Ramos (cell line): ENCODE measurements around the gene RNF19B.

ENCODE experiments used
- in situ Hi-C: fragments of 300-500 bp; cut with MboI; formaldehyde crosslinking; loops from one replicate; pipeline ENCODE4 v1.14.3; 2022; ENCODE audit warnings: low sequenced_read_pairs; ENCODE audit not compliant: unreplicated experiment

RNF19B gene

DNA sequence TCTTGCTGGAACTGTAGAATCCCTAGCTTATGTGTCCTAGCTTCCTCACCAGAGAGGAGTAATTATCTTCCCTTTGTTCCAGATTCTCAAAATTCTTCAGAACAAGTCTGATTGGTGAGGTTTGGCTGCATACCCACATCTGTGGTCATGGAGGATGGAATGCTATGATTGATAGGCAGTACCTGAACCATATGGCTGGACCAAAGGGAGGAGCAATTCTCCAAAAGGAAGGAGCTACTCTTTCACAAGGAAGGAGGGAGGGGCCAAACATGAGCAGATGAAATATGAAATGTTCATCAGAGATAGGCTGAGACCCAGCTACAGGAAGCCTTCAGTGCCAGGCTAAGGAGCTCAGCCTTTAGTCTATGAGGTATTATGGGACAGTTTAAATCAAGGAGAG lies 5.0 kb upstream of the RNF19B start:
- in situ Hi-C loops: no loop called here

DNA sequence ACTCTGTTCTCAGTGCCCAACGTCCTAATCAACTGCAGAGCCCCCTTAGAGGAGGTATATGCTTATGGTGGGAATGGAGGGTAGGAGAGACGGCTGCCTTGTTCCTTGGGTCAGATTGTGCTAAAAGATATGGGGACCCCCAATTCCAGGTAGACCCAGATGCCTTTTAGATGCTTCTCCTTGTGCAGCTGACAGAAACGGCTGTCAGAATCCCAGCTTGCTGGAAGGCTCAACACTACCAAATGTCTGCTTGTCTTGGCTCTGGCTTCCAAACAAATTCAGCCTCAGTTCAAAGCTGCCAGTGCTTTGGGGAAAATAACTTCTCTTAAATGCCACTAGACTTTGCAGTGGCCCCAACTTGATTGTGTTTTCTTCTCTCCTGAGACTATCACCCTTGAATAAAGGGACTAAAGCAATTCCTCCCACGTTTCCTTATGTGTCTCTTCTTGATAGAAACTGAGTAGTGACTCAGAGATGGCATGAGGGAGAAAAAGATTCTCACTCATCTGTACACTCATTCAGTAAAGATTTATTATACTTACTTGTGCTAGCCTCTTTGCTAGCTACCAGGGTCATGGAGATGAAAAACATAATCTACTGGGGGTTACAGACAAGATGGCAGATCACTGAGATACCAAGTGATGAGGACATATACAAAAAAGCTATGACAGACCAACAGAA lies 3.4 kb upstream of the RNF19B start:
- in situ Hi-C loops: no loop called here

DNA sequence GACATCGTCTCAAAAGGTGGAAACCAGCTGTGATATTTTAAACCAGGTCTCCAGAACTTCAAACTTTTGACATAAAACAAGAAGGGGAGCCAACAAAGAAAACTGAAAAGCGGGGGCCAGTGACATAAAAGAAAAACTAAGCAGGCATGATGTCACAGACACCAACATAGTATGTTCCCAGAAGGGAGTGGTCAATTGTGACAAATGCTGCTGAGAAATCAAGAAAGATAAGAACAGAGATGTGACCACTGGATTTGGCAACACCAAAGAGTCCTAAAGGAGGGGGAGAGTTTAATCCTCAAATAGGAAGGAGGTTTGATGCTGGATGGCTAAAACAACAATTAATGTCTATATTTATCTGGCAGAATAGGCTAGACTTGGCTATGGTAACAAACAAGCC lies 2.3 kb upstream of the RNF19B start:
- in situ Hi-C loops: no loop called here

DNA sequence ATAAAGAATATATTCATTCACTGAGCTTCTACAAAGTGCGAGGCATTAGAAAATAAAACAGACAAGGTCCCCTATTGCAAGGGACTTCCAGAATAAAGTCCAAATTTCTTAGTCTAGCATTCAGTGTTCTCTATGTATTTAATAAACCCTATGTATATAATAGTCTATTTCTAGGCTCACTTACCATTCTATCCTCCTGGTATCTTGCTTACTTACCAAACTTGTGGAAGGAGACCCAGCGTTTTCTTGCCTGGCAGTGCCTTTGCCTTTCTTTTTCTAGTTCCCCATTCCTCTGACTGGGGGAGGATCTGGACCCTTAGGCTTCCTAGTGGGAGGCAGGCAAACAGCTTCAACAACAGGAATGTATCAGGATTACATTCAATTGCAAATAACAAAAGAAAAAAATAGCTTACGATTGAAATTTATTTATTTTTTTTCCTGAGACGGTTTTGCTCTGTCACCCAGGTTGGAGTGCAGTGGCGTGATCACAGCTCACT lies 690 bp upstream of the RNF19B start:
- in situ Hi-C loops: no loop called here

GRCh38 chr1:32963746-32964460 lies 706 bp downstream of the RNF19B start:
- in situ Hi-C loops: no loop called here

- in situ Hi-C loops: no loop called here
Measured at GRCh38 chr1:32962248-32962896, 2.2 kb downstream of the RNF19B start.

DNA sequence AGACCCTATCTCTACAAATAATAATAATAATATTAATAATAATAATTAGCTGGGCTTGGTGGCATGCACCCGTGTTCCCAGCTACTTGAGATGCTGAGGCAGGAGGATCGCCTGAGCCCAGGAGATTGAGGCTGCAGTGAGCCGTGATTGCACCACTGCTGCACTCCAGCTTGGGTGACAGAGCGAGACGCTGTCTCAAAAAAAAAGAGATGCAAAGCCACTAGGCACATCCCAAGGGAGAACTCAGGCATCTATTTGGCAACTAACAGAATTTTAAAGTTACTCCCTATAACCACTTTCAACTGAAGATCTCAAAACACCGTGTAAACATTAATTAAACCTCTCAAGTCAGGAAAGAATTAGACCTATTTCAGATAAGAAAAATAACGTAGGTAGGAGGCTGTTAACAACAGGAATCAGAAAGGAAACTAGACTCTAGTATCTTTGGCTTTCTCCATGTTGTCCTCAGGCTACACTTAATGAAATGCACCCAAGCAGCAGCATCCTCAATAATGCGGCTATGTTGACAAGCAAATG lies 3.7 kb downstream of the RNF19B start:
- in situ Hi-C loops: no loop called here

DNA sequence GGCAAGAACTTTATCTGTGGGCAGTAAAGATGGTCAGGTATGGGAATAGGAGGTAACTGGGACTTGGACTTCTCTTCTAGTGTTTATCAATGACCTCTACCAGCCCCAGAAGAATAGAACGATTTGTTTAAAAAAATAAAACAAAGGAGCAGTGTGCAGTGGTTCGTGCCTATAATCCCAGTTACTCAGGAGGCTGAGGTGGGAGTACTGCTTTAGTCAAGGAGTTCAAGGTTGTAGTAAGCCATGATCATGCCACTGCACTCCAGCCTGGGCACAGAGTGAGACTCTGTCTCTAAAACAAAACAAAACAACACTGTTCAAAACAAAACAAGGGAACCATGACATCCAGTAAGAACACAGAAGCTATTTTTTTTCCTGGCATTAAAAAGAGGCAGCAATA lies 4.3 kb downstream of the RNF19B start:
- in situ Hi-C loops: no loop called here

DNA sequence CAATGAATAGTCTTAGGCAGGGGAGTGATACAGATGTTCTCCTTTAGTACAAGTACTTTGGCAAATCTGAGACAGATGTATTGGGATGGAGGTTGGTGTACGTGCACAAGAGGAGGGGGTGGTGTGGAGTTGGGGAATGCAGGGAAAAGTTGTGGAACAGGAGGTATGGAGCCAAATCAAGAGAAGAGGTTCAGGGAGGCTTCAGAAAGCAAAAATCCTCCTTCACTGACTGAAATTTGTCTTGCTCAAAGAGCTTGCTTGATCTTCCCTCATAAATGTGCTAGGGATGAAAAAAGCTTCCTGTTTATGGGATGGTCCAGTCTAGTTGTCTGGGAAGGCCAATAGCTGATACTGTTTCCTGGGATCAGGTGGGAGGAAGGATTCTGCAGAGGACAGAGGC lies 5.8 kb downstream of the RNF19B start:
- in situ Hi-C loops: no loop called here

DNA sequence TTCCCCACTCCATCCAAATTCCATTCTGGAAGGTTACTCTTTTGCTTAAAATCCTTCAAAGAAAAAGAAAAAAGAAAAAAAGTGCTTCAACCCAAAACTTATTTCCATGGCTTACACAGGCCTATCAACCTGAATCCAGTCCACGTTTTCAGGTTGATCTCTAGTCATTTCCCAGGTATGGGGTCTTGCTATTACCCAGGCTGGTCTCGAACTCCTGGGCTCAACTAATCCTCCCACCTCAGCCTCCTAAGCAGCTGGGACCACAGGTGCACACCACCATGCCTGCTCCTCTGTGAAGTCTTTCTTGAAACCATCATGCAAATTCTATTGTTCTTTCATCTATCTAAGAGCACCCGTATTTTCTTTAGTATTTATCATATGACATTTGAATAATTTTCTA lies 7.6 kb downstream of the RNF19B start:
- in situ Hi-C loops: no loop called here

DNA sequence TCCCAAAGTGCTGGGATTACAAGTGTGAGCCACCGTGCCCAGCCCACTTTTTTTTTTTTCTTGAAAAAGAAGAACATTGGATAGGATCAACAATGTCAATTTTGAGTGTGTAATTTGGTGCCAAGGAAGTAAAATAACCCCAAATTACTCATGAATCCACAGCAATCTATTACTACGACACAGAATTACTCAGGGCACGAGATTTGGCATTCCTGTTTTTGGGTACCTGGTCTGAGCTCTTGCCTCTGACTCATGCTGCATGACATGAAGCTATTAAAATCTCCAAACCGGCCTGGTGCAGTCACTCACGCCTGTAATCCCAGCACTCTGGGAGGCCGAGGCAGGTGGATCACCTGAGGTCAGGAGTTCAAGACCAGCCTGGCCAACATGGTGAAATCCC lies 10.4 kb downstream of the RNF19B start:
- in situ Hi-C loops: no loop called here

DNA sequence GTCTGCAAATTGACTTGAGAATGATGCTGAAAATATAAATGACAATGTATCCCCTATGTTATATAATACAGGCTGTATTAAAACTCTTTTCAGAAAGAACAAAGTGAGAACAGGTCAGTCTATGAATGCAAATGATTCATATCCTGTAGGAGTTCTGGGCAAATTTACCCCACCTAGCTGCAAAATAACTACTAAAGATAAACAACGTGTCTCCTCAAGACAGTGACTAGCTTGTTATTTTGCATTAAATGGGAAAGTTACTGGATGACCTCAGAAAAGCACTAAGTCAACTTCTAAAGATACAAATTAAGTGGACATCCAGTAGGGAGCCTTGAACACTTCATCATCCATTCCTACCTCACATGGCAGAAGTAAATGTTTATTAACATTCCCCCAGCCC lies 11.1 kb downstream of the RNF19B start:
- in situ Hi-C loops: no loop called here

GRCh38 chr1:32949519-32949918 lies 15.1 kb downstream of the RNF19B start:
- in situ Hi-C loops: no loop called here

- in situ Hi-C loops: no loop called here
Measured at GRCh38 chr1:32948905-32949304, 15.7 kb downstream of the RNF19B start.

GRCh38 chr1:32948390-32948722 lies 16.3 kb downstream of the RNF19B start:
- in situ Hi-C loops: no loop called here

DNA sequence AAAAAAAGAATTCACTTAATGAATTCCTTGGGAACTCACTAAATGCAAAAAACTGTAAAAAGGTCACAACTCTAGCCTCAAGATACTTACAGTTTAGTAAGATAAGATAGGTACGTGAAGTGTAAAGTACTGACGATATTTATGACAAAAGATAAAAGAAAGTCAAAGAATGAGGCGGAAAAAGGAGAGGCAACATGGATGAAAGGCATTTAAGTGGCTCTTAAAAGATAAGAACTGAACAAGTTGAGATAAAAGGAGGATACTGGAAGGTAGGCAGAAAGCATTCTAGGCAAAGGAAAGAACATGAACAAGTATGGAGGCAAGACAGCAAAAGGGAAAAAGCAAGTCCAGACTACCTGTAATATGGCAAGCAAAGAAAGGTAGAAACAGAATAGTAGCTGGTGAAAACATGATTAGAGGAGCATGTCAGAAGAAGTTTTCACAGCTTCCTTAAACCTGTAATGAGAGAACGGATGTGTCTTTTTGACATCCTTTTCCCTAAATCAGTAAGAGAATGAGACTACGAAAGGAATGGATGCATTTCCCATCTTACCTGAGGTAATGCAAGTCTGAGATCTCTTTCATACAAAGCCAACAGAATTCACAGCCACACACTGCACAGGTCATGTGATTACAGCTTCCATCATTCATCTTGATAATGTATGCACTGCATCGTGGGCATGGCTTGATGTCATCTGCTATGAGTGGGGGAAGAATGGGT lies 16.8 kb downstream of the RNF19B start:
- in situ Hi-C loops: no loop called here

- in situ Hi-C loops: no loop called here
Measured at GRCh38 chr1:32946413-32946812, 18.2 kb downstream of the RNF19B start.

GRCh38 chr1:32944180-32944579 lies 20.4 kb downstream of the RNF19B start:
- in situ Hi-C loops: no loop called here

DNA sequence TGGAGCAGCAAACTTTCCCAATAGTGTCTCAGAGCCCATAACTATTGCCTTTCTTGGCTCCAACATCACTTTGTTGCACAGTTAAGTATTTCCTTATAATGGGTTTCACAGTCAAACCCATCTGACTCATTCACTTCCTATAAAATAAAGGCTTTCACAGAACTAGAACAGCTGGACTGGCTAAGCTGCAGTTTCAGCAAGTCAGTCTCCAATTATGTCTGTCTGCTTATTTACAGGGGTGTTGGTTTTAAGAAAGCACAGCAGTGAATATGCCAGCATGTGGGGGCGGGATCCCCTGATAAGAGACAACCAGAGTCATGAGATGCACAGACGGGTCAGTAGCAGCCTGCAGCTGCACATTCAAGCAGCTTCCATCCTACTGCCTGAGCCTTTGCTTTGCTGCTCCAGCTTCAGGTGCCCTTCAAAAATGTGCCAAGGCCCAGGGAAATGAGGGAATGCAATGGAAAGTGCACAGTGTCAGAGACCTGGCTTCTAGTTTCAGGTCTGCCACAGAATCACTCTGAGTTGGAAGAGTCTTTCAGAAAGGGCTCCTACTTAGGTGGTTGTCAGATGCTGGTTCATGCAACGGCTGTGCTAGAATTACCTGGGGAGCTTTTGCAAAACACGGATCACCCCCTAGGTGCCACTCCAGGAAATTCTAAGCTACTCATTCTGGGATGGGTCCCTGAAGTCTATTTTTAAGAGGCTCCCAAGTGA lies 24.8 kb downstream of the RNF19B start:
- in situ Hi-C loops: no loop called here

DNA sequence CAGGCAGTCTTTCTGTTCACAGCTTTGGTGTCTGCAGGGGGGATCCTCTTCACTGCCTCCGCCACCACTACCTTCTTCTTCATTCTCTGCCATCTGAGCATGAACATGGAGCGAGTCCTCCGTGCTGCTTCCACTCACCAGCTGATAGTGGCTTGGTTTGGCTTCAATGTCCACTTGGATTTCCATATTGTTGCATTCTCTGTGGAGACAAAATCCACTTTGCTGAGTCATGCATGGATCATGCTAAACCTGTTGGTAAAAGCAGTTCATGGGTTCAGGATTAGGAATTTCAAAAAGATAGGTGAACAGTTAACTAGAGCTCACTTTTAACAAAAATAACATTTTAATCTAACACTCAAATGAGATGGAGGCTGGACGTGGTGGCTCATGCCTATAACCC lies 27.5 kb downstream of the RNF19B start:
- in situ Hi-C loops: no loop called here
